ENCODE measurements around the gene ALG11.

DNA sequence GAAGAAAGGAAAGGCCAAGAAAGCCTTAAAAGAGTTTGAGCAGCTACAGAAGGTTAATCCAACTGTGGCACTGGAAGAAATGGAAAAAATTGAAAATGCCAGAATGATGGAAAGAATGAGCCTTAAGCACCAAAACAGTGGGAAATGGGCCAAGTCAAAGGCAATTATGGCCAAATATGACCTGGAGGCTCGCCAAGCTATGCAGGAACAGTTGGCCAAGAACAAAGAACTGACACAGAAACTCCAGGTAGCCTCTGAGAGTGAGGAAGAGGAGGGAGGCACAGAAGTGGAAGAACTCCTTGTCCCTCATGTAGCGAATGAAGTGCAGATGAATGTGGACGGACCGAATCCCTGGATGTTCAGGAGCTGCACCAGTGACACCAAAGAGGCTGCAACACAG lies 17.4 kb downstream of the ALG11 start:
- TF ChIP-seq LEF1 (IDR thresholded peaks at IDR 0.05; ENCODE audit: borderline replicate concordance) (no peak), ELF4 (IDR thresholded peaks at IDR 0.05) (no peak)

Data from HEK293T (cell line).